Ramos (cell line): ENCODE results near the gene METRN.

Experiments
- in situ Hi-C: fragments of 300-500 bp; cut with MboI; formaldehyde crosslinking; loops from one replicate; pipeline ENCODE4 v1.14.3; 2022; ENCODE audit warnings: low sequenced_read_pairs; ENCODE audit not compliant: unreplicated experiment

The METRN gene

DNA sequence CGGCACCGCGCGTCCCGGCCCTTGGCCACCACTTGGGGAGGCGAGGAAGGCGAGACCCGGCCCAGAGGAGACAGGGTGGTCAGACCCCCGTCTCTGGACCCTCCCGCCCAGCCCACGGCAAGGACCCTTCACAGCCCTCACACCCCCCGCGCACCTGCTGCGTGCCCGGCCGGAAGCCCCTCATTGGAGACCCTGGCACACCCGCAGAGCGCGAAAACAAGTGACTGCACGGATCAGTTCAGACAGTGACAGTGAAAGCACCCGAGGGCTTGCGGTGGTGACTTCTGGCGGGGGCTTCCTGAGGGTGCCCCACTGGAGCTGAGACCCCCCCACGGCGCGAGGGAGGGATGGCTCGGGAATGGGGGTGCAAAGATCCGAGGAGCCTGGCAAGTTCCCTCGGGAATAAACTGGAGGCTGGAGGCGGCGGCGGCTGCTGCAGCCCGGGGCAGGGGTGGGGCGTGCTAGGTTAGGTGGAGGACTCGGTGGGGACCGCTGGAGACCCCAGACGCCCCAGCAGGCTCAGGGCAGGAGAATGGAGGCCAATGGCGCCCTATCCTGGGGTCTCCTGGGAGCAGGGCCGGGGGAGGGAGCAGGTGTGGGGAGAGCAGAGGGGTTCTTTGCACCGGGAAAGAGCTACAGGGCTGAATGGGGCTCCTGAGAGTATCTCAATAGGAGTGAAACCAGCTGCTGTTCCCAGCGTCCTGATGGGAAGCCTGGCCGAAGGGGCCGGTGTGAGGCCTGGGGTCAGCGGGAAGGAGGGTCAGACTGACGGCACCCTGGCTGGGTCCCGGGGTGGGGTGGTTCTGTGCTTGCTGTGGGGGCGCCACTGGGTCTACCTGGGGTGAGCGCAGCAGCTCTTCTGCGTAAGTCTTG lies 8.5 kb upstream of the METRN start:
- in situ Hi-C loops = loop anchor here (25.0 kb wide), 1 partner anchor 356 kb away; the partner anchor contains the start of gene SSTR5

DNA sequence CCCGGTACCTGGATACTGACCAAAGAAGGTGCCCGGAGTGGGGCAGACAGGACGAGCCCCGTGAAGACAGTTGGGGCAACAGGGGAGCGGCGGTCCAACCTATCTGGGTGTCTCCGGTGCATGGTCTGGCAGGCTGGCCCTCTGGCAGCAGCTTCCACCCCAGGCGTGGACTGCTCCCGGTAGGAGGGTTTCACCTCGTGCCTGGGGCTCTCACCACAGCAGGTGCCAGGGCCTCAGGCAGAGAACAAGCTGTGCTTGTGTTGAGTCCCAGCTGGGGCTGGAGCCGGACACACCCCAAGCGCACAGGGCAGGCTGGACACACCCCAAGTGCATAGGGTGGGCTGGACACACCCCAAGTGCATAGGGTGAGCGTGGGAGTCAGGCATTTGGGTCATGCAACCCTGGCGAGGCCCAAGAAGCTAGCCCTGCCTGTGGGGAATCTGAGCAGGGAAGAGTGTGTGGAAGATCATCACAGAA lies 7.8 kb upstream of the METRN start:
- in situ Hi-C loops = loop anchor here (25.0 kb wide), 1 partner anchor 355 kb away; the partner anchor contains the start of gene SSTR5

DNA sequence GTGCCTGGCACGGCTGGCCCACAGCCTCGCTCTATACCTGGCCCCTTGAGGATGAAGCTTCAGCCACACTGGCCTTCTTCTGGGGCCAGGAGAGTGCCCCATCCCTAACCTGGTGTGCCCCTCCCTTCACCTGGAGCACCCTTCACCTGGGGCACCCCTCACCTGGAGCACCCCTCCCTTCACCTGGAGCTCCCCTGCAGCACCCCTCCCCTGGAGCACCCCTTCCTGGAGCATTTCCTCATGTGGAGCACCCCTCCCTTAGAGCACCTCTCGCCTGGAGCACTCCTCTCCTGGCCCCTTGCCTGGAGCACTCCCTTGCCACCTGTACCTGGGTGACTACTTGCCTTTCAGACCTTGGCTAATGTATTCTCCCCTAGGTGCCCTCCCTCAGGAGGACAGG lies 6.9 kb upstream of the METRN start:
- in situ Hi-C loops = loop anchor here (25.0 kb wide), 1 partner anchor 354 kb away; the partner anchor contains the start of gene SSTR5

DNA sequence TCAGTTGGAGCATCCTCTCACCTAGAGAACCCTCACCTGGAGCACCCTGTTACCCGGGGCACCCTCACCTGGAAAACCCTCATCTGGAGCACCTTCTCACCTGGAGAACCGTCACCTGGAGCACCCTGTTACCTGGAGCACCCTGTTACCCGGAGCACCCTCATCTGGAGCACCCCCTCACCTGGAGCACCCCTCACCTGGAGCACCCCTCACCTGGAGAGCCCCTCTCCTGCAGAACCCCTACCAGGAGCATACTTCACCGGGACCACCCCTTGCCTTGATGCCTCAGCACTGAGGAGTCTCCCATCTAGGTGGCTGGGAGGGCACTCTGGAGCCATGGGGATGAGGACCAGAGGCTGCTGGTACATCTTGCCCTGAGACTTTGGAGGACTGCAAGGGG lies 6.0 kb upstream of the METRN start:
- in situ Hi-C loops = loop anchor here (25.0 kb wide), 1 partner anchor 353 kb away; the partner anchor contains the start of gene SSTR5

DNA sequence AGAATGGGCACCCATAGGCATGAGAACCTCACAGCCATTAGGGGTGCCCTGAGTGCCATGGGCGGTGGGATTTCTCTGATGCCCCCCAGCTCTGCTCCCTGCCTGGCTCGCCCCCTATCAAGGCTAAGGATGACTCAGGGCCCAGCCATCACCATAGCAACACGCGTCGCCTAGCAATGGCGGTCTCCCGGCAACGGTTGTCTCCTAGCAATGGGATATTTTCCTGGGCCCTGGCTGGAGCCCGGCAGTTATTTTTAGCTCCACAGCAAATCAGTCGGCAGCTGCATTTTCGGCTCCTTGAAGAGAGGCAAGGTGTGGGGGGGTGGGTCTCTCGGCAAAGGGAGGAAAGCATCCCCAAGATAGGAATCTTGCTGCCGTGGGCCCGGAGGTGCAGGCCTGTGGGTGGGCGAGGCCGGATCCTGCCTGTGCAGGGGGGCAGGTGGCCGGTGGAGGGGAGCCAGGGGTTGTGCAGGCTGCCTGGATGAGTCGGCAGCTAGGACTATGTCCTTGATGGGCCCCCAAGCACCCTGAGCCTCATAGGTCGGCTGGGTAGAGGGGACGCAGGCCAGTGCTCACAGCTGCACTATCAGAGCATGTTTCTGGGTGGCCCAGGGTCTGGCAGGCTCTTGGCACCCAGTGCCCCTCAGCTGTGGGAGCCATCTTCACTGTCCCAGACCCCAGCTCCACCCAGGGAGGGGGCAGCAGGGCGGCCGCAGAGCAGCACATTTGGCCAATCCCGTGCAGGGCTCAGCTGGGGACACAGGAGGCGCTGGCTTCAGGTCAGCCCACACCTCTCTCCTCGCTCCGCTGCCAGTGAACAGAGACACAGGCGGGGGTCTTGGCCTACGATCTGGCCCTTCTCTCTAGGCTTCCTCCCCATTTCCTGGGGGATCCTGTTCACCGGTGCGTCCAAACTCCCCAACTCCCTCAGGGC lies 5.1 kb upstream of the METRN start:
- in situ Hi-C loops = loop anchor here (5.0 to 25.0 kb wide), 2 partner anchors 77 to 352 kb away; partner anchors contain the start of genes CHTF18, RPUSD1 and SSTR5

DNA sequence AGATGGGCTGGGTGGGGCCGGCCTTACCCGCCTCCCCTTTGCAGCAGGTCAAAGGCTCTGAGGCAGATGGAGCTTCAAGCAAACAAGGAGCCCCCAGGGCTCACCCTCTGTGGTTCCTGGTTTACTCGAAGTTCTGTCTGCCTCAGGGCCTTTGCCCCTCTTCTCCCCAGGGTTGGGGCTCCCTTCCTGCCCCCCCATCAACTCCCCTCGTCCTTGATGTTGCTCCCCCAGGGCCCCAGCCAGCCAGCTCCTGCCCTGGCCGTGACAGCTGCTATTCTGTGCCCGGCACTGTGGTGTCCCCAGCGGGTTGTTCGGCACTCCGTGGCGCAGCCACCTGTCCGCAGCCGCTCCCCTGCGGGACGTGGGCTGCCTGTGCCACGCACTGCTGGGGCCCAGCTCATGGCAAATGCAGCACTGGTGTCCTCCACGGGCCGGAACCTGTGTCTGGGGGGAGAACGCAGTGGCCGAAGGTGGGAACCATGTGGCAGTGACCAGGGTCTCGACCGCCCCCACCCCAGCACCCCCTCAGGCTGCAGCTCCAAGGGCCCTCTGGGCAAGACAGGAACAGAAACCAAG lies 4.3 kb upstream of the METRN start:
- in situ Hi-C loops = loop anchor here (5.0 to 25.0 kb wide), 2 partner anchors 77 to 352 kb away; partner anchors contain the start of genes CHTF18, RPUSD1 and SSTR5

DNA sequence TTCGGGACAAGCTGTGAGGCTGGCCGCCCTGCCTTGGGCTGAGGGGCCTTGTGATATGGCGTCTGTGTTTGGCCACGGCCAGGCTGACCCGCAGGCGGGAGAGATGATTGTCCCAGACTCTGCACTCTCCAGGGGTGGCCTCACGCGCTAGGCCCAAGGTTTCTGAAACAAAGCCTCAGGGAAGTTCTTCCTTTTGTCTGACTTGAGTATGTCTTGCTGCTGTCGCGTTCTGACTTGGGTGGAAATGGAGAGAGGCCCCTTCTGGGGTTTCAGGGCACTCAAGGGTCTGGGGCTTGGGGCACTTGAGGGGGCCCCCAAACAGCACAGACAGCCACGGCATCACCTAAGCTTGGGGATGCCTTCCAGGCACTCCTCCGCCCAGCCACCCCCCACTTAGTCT lies 3.8 kb upstream of the METRN start:
- in situ Hi-C loops = loop anchor here (5.0 to 25.0 kb wide), 2 partner anchors 76 to 351 kb away; partner anchors contain the start of genes CHTF18, RPUSD1 and SSTR5

DNA sequence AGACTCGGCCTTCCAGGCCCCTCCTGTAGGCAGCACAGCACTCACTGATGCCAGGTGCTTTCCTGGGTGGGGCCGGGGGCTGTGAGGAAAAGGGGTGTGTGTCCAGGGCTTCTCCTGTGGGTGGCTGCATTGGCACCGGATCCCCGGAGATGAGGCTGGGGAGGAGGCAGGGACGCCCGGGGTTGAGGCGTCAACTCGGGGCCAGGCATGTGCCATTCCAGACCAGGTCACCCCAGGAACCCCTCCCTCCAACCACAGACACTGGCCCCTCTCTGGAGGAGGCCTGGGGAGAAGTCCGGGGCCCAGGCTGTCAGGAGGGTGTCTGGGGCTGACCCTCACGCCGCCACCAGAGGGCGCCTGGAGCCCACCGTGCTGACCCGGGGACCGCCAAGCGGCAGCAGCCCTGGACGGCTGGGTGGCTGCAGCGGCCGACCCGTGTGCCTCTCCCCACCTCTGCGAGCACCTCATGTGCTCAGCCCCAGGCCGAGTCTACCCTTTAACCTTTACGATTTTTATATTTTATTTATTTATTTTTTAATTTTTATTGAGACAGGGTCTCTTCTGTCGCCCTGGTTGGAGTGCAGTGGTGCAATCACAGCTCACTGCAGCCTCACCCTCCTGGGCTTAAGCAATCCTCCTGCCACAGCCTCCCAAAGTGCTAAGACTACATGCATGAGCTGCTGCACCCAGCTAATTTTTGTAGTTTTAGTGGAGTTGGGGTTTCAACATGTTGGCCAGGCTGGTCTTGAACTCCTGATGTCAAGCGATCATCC lies 3.2 kb upstream of the METRN start:
- in situ Hi-C loops = loop anchor here (5.0 to 25.0 kb wide), 2 partner anchors 76 to 351 kb away; partner anchors contain the start of genes CHTF18, RPUSD1 and SSTR5

DNA sequence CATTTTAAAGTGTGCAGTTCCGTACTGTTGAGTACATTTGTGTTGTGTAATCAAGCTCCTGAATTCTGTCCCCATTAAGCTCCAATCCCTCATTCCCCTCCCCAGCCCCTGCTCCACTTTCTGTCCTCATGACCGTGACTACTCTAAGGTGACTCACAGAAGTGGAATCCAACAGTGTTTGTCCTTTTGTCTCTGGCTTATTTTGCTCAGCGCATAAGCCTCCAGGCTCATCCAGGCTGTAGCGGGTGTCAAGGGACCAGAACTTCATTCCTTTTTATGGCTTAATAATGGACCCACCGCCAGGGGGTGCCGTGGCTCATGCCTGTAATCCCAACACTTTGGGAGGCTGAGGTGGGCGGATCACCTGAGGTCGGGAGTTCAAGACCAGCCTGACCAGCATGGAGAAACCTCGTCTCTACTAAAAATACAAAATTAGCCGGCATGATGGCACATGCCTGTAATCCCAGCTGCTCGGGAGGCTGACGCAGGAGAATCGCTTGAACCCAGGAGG lies 2.1 kb upstream of the METRN start:
- in situ Hi-C loops = loop anchor here (5.0 to 25.0 kb wide), 2 partner anchors 75 to 350 kb away; partner anchors contain the start of genes CHTF18, RPUSD1 and SSTR5

DNA sequence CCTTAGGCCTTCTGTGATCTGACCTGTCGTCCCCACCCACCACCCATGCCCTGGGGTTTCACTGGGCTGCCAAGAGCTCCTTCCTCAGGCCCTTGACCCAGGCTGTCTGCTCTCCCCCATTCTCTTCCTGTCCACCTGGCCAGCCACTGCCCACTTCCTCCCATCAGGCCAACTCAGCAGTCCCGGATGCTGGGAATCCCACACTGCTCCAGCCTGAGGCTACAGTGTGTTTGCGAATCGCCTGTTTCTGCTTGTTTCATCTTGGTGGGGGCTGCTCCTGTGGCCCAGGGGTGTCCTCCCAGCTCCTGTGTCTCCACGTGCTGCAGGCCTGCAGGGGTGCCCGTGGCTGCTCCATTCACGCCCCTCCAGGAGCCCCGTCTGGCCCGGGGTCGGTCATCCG lies 839 bp upstream of the METRN start:
- in situ Hi-C loops = loop anchor here (5.0 to 25.0 kb wide), 2 partner anchors 73 to 348 kb away; partner anchors contain the start of genes CHTF18, RPUSD1 and SSTR5

DNA sequence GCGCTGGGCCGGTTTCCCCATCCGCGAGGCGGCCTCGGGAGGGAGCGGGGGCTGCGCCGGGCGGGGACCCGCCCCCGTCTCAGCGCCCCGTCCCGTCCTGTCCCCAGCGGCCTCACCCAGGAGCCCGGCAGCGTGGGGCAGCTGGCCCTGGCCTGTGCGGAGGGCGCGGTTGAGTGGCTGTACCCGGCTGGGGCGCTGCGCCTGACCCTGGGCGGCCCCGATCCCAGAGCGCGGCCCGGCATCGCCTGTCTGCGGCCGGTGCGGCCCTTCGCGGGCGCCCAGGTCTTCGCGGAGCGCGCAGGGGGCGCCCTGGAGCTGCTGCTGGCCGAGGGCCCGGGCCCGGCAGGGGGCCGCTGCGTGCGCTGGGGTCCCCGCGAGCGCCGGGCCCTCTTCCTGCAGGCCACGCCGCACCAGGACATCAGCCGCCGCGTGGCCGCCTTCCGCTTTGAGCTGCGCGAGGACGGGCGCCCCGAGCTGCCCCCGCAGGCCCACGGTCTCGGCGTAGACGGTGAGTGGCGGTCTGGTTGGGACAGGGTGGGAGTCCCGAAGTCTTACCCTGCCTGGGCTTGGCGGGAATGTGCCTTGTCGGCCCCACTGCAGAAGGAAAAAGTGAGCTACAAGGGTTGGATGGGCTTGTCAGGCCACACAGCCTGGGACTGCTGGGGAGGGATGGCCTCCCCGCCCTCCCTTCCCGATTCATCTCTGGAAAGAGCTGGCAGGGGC lies 720 bp downstream of the METRN start:
- in situ Hi-C loops = loop anchor here (25.0 kb wide), 1 partner anchor 347 kb away; the partner anchor contains the start of gene SSTR5

DNA sequence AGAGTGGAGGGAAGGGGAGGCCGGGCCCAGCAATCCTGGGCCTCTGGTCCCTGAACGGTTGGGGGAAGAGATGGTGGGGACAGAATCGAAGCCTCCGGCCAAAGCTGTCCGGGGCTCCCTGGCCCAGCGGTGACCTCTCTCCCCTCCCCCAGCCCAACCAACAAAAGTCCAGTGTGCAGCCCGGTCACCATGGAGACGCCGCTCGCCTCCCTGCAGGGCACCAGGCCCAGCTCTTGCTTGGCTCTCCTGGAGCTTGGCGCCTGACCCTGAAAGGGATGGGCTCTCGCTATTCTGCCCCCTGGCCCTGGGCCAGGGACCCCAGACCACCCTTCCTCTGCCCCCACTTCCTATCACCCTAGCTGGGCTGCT lies 1.3 kb downstream of the METRN start:
- in situ Hi-C loops = loop anchor here (25.0 kb wide), 1 partner anchor 346 kb away; the partner anchor contains the start of gene SSTR5

DNA sequence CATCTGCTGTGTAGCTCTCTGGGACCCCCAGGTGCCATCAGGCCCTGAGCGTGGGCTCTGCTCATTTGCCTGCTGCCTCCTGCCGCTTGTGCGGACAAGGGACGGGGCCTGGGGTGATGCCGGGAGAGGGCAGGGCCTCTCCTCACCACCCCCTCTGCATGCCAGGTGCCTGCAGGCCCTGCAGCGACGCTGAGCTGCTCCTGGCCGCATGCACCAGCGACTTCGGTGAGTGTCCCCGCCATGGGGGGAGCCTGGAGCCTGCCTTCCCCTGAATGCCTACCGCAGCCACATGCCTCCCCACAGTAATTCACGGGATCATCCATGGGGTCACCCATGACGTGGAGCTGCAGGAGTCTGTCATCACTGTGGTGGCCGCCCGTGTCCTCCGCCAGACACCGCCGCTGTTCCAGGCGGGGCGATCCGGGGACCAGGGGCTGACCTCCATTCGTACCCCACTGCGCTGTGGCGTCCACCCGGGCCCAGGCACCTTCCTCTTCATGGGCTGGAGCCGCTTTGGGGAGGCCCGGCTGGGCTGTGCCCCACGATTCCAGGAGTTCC lies 1.9 kb downstream of the METRN start:
- in situ Hi-C loops = loop anchor here (25.0 kb wide), 1 partner anchor 345 kb away; the partner anchor contains the start of gene SSTR5

DNA sequence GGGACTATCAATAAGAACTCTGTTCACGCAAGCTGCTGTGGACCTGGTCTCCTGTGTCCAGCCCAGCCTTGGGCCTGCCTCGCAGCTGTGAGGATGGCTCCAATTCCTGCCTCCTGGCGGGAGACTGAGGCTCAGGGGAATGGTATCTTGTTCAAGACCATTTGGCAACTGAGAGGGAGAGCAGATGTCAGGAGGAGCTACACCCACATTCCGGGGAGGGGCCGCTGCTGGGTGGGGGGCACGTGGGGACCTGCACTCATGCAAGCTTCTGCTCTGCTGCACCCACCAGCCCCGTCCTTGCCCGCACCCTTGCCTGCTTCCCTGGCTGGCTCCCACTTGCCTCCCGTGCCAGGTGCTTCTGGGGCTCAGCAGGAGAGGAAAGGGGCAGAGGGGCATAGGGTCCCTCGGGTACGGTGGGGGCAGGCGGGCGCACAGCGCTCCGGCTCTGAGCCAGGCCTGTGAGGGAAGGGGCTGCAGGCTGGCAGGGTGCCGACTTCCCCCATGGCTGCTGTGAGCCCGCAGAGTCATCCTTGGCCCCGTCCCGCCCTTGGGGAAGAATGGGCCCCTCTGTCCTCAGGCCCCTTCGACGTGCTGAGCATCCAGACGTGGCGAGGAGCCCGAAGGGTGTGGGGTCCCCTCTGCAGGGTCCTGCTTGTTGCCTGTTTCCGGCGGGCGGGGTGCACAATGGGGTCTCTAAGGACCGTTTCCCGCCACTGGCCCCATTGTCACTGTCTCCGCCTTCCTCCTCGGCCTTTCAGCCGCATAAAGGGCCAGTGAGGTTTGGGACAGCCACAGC lies 2.7 kb downstream of the METRN start:
- in situ Hi-C loops = loop anchor here (25.0 kb wide), 1 partner anchor 345 kb away; the partner anchor contains the start of gene SSTR5

DNA sequence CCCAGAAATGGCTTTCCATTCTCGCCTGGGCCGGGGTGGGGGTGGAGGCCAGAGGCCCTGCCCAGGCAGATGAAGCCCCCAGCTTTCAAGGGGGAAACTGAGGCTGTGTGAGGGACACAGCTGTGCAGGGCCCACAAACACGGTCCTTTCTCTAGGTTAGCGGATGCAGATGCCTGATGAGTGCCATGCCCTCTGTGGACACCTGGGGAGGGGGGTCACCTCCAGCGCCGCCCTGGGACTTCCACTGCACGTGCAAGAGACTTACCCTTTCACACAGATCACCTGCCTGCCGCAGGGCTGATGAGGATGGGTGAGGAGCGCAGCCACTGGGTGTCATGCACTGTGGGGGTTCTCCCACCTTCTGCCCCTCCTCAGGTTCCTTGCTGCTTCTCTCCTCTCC lies 3.5 kb downstream of the METRN start:
- in situ Hi-C loops = loop anchor here (25.0 kb wide), 1 partner anchor 344 kb away; the partner anchor contains the start of gene SSTR5

DNA sequence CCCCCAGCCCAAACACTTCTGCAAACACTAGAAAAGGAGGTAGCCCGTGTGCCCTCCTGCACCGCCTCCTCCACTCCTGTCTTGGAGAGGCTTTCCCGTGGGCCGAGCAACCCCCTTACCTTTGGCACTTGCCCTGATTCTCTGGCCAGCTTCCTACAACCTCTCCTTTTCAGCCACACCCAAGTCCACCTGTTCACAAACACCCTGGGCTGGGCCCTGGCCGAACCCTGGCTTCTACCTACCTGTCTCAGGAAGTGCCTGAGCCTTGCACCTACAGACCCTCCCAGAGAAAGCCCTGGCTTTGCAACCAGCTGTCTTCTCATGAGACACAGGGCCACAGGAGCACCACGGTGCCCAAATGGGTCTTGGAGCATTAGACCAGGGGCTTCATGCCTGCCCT lies 4.0 kb downstream of the METRN start:
- in situ Hi-C loops = loop anchor here (25.0 kb wide), 1 partner anchor 343 kb away; the partner anchor contains the start of gene SSTR5
